NCI-H2029 treated with DMSO at 0.1 percent for 48 hours (cell line): ENCODE results near the gene PACSIN3.

Experiments used
- DNase-seq: peaks from one replicate; lab custom pipeline; 2025; lab: John Stamatoyannopoulos, UW

The PACSIN3 gene

DNA sequence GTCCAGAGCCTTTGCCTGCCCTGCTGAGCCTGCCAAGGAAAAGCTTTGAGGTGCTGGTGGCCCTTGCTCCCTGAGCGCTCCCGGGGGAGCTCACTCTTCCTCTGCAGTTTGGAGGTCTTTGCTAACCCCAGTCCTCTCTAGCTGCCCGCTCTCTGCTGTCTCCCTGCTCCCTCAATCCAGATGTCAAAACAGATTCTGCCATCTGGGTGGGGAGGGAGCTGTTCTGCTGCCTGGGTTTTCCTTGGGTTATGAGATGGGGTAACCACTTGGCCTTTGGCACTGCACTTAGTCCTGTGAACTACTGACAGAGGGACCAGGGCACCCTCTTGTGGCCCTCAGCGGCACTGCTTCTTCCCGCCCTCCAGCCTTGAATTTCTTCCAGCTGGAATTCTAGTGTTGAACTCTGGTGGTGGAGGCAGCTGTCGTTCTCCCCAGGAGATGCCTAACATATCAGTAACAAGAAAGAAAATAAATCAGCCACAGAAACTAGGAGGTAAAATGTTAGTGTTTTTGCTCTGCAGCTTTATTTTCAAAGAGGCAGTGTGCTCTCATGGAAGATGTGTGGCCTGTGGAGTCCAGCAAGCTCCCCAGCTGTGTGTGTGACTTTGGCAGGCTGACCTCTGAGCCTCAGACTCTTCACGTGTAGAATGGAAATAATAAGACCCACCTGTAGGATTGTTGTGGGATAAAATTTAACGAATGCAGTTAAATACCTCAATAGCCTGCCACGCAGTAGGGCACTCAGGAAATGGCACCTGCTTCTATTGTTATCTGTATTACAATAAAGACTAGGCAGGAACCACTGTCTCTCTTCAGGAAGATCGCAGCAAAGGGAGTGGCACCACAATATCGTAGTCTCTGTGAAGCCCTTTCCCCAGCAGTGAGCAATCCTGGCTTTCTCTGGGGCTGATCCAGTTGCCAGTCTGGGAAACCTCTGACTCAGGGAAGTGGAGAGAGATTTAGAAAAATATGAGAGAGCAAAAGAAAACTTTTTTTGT is 33.0 kb downstream of the PACSIN3 start:
- peak; percentile 84 for DNase-seq

- no peak for DNase-seq
Measured at GRCh38 chr11:47152126-47152952, 33.9 kb downstream of the PACSIN3 start.

DNA sequence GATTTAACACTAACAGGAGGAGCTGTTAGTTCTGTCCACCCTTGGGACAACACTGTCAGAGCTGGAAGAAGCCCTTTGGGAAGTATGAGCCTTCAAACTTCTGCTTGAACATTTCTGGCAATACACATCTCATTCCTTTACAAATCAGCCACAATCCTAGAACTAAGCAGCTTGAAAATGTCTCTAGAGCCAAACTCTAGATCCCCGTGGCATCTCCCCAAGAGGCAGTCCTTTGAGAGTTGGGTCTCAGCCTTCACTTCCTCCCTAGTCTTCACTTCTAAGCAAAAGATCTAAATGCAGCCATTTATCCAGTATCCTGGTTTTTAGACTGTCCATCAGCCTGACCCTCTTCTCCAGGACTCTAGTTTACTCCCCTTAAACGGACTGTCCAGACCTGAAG is 36.5 kb downstream of the PACSIN3 start:
- DNase-seq: no peak

DNA sequence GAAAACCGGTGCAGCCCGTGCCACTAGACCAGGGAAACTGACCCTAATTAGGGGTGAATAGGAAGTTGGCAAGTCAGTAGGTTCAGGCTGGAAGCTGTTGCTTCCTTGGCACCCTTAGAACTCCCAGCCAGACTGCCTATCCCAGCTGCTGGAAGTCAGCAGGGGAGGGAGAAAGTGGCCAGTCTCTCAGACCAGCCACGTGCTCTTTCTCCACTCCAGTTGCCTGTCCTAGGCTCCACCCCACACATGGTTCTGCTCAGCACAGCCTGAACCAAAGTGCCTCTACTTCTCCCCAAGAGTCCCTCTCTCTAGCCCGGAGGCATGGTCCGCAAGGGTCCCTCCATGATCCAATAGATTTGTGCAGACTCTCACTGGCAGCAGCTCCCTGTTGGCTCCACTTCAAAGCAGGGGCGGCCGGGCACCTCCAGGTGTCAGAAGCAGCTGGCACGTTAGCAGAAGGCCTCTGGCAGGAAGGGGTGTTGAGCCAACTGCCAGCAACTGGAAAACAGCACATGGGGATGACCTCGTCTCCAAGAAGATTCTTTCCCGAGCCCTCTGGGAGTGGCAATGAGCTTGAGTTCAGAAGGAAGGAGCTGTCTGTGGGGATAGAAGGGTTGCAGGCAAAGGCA is 37.2 kb downstream of the PACSIN3 start:
- peak; percentile 77 for DNase-seq

DNA sequence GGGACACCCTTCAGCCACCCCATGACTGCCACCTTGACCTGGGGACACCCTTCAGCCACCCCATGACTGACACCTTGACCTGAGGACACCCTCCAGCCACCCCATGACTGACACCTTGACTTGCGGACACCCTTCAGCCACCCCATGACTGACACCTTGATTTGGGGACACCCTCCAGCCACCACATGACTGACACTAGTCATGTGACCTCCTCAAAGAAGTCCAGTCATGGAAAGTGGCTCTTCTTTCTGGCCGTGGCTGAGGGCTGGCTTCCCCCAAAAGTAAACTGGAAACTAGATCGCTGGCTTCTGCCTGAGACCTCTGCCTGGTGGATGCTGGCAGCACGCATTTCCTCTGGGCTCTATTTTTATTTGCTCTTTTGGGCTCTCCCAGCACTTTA is 38.0 kb downstream of the PACSIN3 start:
- DNase-seq: no peak

DNA sequence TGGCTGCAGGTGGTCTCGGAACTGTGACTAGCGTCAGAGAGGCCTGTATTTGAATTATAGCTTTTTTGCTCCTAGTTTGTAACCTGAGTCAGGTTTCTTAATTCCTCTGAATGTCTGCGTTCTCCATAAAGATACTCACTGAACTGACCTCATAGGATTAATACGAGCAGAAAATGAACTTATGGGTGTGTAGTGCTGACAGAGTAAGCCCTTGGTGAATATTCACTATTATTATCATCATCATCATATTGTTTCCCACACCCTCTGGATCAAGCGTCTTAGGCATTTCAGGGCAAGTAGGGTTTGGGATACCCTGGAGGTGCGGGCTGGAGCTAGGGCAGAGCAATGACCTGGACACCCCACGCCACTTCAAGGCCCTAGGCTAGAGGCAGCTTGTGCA is 38.6 kb downstream of the PACSIN3 start:
- DNase-seq: no peak

- no peak for DNase-seq
Measured at GRCh38 chr11:47147250-47147649, 39.0 kb downstream of the PACSIN3 start.

DNA sequence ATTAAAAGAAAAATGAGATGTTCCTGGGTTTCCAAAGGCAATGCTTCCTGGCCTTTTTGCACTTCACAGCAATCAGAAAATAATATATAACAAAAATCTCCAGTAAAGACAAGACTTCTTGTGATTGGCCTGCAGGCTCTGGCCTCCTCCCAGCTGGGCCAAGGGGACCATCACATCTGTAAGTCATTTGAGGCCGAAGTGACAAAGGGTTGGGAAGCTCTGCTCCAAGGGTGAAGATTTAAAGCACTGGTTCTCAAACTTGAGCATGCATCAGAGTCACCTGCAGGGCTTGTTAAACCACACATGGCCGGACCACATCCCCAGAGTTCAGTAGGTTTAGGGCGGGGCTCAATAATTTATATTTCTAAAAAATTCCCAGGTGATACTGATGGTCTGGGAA is 41.7 kb downstream of the PACSIN3 start:
- DNase-seq: no peak

DNA sequence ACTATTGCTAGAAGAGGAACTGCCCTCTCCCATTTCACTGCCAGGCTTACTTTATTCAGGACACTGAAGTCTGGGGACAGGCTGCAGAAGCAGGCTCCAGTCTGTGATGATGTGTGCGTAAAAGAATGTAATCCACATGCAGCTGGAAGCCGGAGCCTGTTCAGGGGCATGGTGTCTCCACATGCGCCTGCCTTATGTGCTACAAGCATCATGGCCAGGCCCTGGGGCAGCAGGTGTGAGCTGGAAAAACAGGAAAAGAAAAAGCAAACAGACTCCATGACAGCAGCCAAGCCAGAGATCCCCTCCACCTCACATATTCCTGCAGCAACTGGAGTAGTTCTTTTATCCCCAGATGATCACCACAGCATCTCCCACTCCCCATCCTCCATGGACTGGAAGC is 42.9 kb downstream of the PACSIN3 start:
- DNase-seq: peak; percentile 45

DNA sequence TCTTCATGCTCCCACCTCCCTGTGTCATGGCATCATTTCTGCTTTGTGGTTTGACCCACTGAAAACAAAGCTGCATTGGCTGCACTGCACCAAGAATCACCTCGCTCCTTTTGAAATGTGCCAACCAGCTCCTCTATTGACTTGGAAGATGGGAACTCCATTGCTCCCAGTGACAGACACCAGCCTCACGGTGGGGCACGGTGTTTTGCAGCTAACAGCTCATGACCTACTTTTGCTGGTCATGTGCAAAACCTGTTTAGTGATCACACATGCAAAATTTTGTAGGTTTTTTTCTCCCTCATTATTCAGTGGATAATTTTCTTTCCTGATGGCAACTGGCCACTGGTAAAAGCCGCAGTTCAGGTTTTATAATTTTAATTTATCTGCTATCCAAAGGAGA is 46.4 kb downstream of the PACSIN3 start:
- no peak for DNase-seq

GRCh38 chr11:47137476-47137875 is 48.8 kb downstream of the PACSIN3 start:
- no peak for DNase-seq

- no peak for DNase-seq
Measured at GRCh38 chr11:47136921-47137320, 49.3 kb downstream of the PACSIN3 start.

DNA sequence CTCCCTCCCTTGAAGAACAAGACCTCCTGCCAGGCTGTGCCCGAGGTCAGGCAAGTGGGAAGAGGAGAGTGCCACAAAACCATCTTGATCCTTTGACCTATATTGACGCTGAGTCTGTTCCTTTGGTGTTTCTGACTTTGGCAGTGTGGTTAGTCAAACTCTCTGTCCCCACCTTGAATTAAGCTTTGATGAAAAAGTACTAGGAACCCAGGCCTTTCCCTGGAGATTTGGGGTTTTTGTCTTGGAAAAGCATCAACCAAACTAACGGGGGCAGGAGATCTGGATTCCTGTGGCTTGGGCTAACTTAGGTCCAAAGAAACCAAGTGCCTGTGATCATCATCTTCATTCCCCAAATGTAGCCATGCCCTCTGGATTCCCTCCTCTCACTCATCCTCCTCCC is 49.9 kb downstream of the PACSIN3 start:
- DNase-seq: no peak

- no peak for DNase-seq
Measured at GRCh38 chr11:47132981-47133380, 53.3 kb downstream of the PACSIN3 start.

DNA sequence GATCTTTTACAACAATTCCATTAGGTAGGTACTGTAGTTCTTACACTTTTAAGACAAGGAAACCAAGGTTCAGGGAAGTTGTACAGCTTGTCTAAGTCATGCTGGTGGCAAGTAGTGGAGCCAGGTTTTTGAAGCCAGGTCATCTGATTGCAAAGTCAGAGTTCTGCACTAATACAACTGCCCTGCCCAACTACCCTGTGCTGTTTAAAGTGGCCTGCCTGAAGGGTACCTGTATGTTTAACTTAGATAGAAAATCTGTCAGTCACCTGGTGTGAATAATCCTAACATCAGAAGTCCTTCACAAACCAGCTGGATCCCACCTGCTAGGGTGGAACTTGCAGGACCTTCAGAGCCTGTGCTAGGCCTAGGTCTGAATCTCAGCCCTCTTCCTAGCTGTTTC is 53.7 kb downstream of the PACSIN3 start:
- DNase-seq: no peak

- DNase-seq: no peak
Measured at GRCh38 chr11:47131136-47131535, 55.1 kb downstream of the PACSIN3 start.

DNA sequence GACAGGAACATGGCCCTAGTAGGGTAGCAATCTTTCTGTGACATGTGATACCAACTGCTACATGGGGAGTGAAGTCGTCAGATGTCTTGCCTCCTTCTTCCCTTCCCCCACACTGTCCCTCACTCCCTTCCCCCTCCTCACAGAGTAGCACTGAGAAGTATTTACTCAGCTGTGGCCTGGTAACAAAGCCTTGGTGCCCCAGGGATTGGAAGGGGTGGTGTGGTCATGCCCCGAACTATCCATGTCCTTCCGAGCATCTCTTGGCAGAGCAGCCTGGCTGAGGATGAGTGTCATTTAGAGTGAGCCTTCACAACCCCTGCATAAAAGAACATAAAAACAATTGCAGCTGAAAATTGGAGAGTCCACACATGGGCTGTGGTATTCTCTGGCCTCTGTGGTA is 55.7 kb downstream of the PACSIN3 start:
- DNase-seq: peak; percentile 62
